Body of pancreas (tissue), 4 donors: Measurements from ENCODE around the gene ADGRF5. TPM values are rescaled to one million over a fixed set of nuclear protein-coding genes. Genes with fewer than 3 reads are reported as not detected.

ENCODE experiments used
- ATAC-seq: fragments of 150-250 bp; one replicate; pipeline ENCODE4 v1.9.1; 2016
- DNase-seq, 4 donors: peaks; one replicate each; pipeline ENCODE4 v3.0.0-alpha.2; 2019
- H3K27ac ChIP-seq, 4 donors: fragments of 200-600 bp; sonication (generic); 1 replicate in 3 of 4; 2 replicates in 1 of 4; pipeline versions ENCODE4 v1.5.1 to v1.6.1; 2016 to 2019; ENCODE audit warnings: mild to moderate bottlenecking in 1 of 4, mixed read lengths in 1 of 4, moderate library complexity in 1 of 4
- H3K27me3 ChIP-seq, 2 donors: fragments of 200-600 bp; sonication (generic); one replicate each; pipeline ENCODE4 v1.6.0; 2016; ENCODE audit warnings: mild to moderate bottlenecking in 1 of 2
- H3K36me3 ChIP-seq, 2 donors: fragments of 200-600 bp; sonication (generic); replicated peaks in 1 of 2; 2 replicates each; pipeline ENCODE4 v1.5.1; 2016; ENCODE audit warnings: low read depth in 2 of 2; ENCODE audit not compliant: insufficient read depth in 1 of 2
- H3K4me1 ChIP-seq: fragments of 200-600 bp; sonication (generic); one replicate; pipeline ENCODE4 v1.6.0; 2016
- H3K4me3 ChIP-seq, 2 donors: fragments of 200-600 bp; sonication (generic); 1 replicate in 1 of 2; 2 replicates in 1 of 2; pipeline ENCODE4 v1.5.1; 2016 to 2019
- H3K9me3 ChIP-seq, 3 donors: fragments of 200-600 bp; sonication (generic); 1 replicate in 2 of 3; 2 replicates in 1 of 3; pipeline ENCODE4 v1.5.1; 2016
- POLR2A ChIP-seq, 3 donors: fragments of 450-650 bp; IDR thresholded peaks; one replicate each; pipeline ENCODE4 v1.6.1; 2016; ENCODE audit warnings: antibody characterized with exemption in 3 of 3, mild to moderate bottlenecking in 2 of 3
- WGBS, 2 donors: methylation state at CpG; one replicate each; pipeline ENCODE4 v1.1.5; 2017; 5-methylcytosine and 5-hydroxymethylcytosine counted together
- intact Hi-C: fragments of 100-400 bp; cut with DNase I; formaldehyde crosslinking; loops from one replicate; pipeline ENCODE4 v1.15.1; 2023
- total RNA-seq, 2 donors: library from RNA; depleted of rRNA; stranded (reverse); fragments of >200 nt; gene quantifications; one replicate each; pipeline ENCODE4 v1.1.0, GENCODE V29; 2016
- TF ChIP-seq, protein P1 (sequence below), 7 experiments: fragments of 450-650 bp in 4 of 7; fragments of 200-600 bp in 3 of 7; sonication (generic) in 3 of 7; IDR thresholded peaks; one replicate each; pipeline ENCODE4 v1.5.1; 2016 to 2019; ENCODE audit warnings: antibody characterized with exemption in 7 of 7

The ADGRF5 gene
- total RNA-seq, 2 donors from 2014 or later = 4.9 to 6.5 TPM

GRCh38 chr6:46932526-46933319 lies 11.0 kb upstream of the ADGRF5 start:
- TF ChIP-seq POLR2A (IDR thresholded peaks at IDR 0.05) = no peak
- TF ChIP-seq, protein P1, sequence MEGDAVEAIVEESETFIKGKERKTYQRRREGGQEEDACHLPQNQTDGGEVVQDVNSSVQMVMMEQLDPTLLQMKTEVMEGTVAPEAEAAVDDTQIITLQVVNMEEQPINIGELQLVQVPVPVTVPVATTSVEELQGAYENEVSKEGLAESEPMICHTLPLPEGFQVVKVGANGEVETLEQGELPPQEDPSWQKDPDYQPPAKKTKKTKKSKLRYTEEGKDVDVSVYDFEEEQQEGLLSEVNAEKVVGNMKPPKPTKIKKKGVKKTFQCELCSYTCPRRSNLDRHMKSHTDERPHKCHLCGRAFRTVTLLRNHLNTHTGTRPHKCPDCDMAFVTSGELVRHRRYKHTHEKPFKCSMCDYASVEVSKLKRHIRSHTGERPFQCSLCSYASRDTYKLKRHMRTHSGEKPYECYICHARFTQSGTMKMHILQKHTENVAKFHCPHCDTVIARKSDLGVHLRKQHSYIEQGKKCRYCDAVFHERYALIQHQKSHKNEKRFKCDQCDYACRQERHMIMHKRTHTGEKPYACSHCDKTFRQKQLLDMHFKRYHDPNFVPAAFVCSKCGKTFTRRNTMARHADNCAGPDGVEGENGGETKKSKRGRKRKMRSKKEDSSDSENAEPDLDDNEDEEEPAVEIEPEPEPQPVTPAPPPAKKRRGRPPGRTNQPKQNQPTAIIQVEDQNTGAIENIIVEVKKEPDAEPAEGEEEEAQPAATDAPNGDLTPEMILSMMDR (IDR thresholded peaks at IDR 0.05) = no peak
- Histone ChIP-seq H3K4me1 (no peaks in the 10 kb centered on the region), H3K4me3 (no peak overlapping the region), H3K27ac (no peak overlapping the region), H3K9me3 (no peaks in the 10 kb centered on the region), H3K27me3 (no peaks in the 10 kb centered on the region), H3K36me3 (no peaks in the 10 kb centered on the region)
- DNase-seq (no peak), ATAC-seq (no peak)
- WGBS, 2 donors = 47 to 55% methylated on average over 10 of the region's 10 CpGs
- intact Hi-C loops = no loop called here

GRCh38 chr6:46931416-46931815 lies 9.7 kb upstream of the ADGRF5 start:
- H3K36me3 ChIP-seq = no peaks in the 10 kb centered on the region
- H3K9me3 ChIP-seq = no peaks in the 10 kb centered on the region
- DNase-seq = no peak
- no peak for TF ChIP-seq POLR2A (IDR thresholded peaks at IDR 0.05)
- TF ChIP-seq, protein P1 (IDR thresholded peaks at IDR 0.05) = no peak
- ATAC-seq = no peak
- H3K4me3 ChIP-seq = no peak overlapping the region
- no peaks in the 10 kb centered on the region for H3K27me3 ChIP-seq
- WGBS, 2 donors = 80 to 83% methylated on average over 2 of the region's 2 CpGs
- H3K27ac ChIP-seq = no peak overlapping the region
- intact Hi-C loops = no loop called here
- H3K4me1 ChIP-seq = peaks cover 4% of the 10 kb centered on the region

DNA sequence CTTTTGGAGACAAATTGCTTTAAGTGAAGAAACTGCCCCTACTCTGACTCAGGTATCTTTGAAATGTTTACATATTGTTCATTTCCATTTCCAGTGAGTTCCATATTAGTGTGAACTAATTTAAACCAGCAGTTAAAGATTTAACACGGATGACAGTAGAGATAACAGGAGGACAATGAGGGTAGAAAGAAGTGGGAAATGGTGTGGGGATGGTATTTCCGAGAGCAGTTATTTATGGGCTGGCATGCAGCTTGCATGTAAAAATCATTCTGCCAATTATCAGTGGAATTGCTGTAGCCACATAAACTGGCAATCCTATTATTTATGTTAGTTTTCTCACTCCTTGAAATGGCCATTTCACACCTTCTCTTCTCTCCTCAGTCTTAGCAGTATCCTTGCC lies 8.6 kb upstream of the ADGRF5 start:
- TF ChIP-seq, protein P1 (IDR thresholded peaks at IDR 0.05) = no peak
- TF ChIP-seq POLR2A (IDR thresholded peaks at IDR 0.05) = no peak
- H3K4me3 ChIP-seq = no peak overlapping the region
- ATAC-seq = no peak
- intact Hi-C loops = no loop called here
- no peaks in the 10 kb centered on the region for H3K36me3 ChIP-seq
- H3K27ac ChIP-seq = no peak overlapping the region
- 62 to 73% methylated on average over 2 of the region's 2 CpGs for WGBS, 2 donors
- H3K4me1 ChIP-seq = peaks cover 15% of the 10 kb centered on the region
- no peak for DNase-seq
- H3K27me3 ChIP-seq = no peaks in the 10 kb centered on the region
- no peaks in the 10 kb centered on the region for H3K9me3 ChIP-seq

DNA sequence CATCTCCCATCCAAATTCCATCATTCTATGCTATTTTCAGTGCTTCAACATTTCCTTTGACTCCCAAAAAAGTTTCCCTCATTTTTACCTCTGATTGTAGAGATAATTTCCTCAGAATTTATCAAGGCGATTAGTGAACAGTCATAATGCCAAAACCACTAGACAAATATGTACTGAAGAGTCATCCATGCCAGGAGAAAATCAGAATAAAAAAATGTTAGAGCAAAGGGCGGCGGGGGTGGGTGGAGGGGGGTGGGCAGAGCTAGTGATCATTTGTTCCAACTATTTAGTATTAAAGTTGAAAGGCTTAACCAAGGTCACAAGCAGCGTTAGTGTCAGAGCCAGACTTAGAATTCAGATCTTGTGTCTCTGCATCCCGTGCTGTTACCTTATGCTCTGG lies 5.3 kb upstream of the ADGRF5 start:
- ATAC-seq (no peak), DNase-seq (no peak)
- no peak overlapping the region for H3K4me3 ChIP-seq
- intact Hi-C loops = no loop called here
- no peaks in the 10 kb centered on the region for H3K9me3 ChIP-seq
- no peaks in the 10 kb centered on the region for H3K27me3 ChIP-seq
- peak overlapping the region in 1 of 4 donors; percentile 63 for H3K27ac ChIP-seq
- no peaks in the 10 kb centered on the region for H3K36me3 ChIP-seq
- 40 to 48% methylated on average over 5 of the region's 5 CpGs for WGBS, 2 donors
- TF ChIP-seq POLR2A (IDR thresholded peaks at IDR 0.05) = no peak
- TF ChIP-seq, protein P1 (IDR thresholded peaks at IDR 0.05) = no peak
- peaks cover 21% of the 10 kb centered on the region for H3K4me1 ChIP-seq

- Histone ChIP-seq H3K9me3 (no peaks in the 10 kb centered on the region), H3K4me1 (peaks cover 21% of the 10 kb centered on the region), H3K27ac (peak overlapping the region; percentile 39 to 83 (median 64)), H3K36me3 (no peaks in the 10 kb centered on the region), H3K4me3 (no peak overlapping the region), H3K27me3 (no peaks in the 10 kb centered on the region)
- TF ChIP-seq, protein P1 (IDR thresholded peaks at IDR 0.05) = no peak
- no peak for TF ChIP-seq POLR2A (IDR thresholded peaks at IDR 0.05)
- ATAC-seq = no peak
- intact Hi-C loops = no loop called here
- DNase-seq = no peak
- WGBS, 2 donors = 77 to 80% methylated on average over 6 of the region's 6 CpGs
These were observed 4.7 kb upstream of the ADGRF5 start for GRCh38 chr6:46926481-46926880.
